Vagina (tissue), 2 donors: ENCODE results near the gene IL23A.

Experiments used
- CTCF ChIP-seq, 3 experiments: fragments of 450-650 bp in 2 of 3; fragments of 200-600 bp in 1 of 3; sonication (generic) in 1 of 3; IDR thresholded peaks; one replicate each; pipeline ENCODE4 v1.5.1; 2017 to 2019; ENCODE audit warnings: antibody characterized with exemption in 3 of 3, mild to moderate bottlenecking in 2 of 3, moderate library complexity in 2 of 3
- POLR2A ChIP-seq, 2 donors: fragments of 450-650 bp; IDR thresholded peaks; one replicate each; pipeline ENCODE4 v1.6.1; 2017; ENCODE audit warnings: antibody characterized with exemption in 2 of 2, mild to moderate bottlenecking in 2 of 2, moderate library complexity in 2 of 2
- POLR2AphosphoS5 ChIP-seq, 2 donors: sonication (generic); formaldehyde crosslinking; IDR thresholded peaks; one replicate each; pipeline ENCODE4 v1.9.0; 2017; ENCODE audit warnings: antibody characterized with exemption in 2 of 2, mild to moderate bottlenecking in 2 of 2, low read depth in 1 of 2; ENCODE audit not compliant: insufficient read depth in 1 of 2

- TF ChIP-seq POLR2A (IDR thresholded peaks at IDR 0.05) (no peak), CTCF (IDR thresholded peaks at IDR 0.05) (no peak), POLR2AphosphoS5 (IDR thresholded peaks at IDR 0.05; ENCODE audit: insufficient read depth in 1 of 2, low read depth in 1 of 2) (no peak)
Observed at GRCh38 chr12:56307221-56307965, 31.3 kb upstream of the IL23A start.
